ENCODE results near the gene SPOCK2.
"Not testable (repeated sequence)": the region's sequence is repeated elsewhere in the genome, so short reads cannot be mapped to it uniquely, and the experiment has no call there.

SPOCK2 gene

DNA sequence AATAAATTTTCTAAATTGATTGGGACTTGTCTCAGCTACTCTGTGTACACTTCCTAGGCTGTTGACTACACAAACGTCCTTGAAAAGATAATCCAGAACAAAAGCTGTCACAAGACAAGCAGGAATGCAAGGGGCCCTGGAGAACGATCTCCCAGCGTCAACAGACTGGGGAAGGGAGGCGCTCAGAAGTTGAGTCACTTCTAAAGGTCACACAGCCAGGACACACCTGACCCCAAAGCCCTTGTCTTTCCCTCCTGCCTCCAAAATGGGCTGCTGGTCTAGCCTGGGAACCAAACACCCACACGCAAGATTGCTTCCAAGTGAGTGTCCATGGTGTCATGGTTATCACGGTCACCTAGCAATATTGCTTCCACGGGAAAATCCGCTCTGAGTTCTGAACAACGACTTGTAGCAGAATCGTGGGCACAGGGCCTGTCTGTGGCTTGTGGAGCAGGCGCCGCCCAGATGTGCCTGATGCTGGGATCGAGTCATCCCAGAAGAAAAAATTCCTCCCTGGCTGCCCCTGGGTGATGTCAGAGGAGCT lies 49.8 kb downstream of the SPOCK2 start:
- TF ChIP-seq, protein P1, sequence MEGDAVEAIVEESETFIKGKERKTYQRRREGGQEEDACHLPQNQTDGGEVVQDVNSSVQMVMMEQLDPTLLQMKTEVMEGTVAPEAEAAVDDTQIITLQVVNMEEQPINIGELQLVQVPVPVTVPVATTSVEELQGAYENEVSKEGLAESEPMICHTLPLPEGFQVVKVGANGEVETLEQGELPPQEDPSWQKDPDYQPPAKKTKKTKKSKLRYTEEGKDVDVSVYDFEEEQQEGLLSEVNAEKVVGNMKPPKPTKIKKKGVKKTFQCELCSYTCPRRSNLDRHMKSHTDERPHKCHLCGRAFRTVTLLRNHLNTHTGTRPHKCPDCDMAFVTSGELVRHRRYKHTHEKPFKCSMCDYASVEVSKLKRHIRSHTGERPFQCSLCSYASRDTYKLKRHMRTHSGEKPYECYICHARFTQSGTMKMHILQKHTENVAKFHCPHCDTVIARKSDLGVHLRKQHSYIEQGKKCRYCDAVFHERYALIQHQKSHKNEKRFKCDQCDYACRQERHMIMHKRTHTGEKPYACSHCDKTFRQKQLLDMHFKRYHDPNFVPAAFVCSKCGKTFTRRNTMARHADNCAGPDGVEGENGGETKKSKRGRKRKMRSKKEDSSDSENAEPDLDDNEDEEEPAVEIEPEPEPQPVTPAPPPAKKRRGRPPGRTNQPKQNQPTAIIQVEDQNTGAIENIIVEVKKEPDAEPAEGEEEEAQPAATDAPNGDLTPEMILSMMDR (conservative IDR thresholded peaks at IDR 0.05): no peak
- no peak for TF ChIP-seq ZFX (IDR thresholded peaks at IDR 0.05)
- H3K27ac ChIP-seq: no peak overlapping the region

DNA sequence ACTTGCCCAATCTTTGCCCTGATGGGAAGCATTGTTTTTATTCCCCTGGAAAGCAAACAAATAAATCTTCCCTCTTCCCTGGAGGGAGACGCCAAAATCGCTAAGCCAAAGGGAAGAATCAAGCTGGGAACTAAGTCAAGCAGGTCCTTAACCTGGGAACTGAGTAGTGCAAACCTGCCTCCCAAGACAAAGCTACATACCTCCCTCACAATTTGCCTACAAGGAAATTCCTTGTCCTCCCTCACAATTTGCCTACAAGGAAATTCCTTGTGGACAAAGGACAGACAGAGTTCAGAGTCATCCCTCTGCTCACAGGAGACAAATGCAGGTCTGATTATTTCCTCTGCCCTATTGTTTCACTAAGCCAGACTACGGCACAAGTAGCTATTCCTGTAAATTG lies 50.5 kb downstream of the SPOCK2 start:
- H3K27ac ChIP-seq: no peak overlapping the region
- TF ChIP-seq, protein P1 (conservative IDR thresholded peaks at IDR 0.05): no peak
- no peak for TF ChIP-seq ZFX (IDR thresholded peaks at IDR 0.05)

DNA sequence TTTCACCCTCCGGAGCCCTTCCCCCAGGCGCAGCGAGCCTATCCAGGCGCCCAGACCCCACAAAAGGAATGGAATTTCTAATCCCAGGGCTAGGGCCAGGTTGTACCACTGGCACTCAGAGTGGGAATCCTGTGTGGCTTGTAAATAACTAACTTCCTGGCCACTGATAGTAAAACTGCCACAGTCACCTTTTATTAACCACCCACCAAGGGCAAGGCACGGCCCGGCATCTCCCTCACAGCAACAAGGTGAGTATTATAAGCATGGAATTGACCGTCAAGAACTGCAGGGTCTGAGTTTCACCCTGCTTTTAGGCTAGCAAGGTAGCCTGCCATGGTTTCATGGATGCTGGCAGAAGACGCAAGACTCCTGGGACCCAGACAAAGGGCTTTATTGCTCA lies 51.1 kb downstream of the SPOCK2 start:
- H3K27ac ChIP-seq: no peak overlapping the region
- TF ChIP-seq ZFX (IDR thresholded peaks at IDR 0.05): no peak
- TF ChIP-seq, protein P1 (conservative IDR thresholded peaks at IDR 0.05): no peak

DNA sequence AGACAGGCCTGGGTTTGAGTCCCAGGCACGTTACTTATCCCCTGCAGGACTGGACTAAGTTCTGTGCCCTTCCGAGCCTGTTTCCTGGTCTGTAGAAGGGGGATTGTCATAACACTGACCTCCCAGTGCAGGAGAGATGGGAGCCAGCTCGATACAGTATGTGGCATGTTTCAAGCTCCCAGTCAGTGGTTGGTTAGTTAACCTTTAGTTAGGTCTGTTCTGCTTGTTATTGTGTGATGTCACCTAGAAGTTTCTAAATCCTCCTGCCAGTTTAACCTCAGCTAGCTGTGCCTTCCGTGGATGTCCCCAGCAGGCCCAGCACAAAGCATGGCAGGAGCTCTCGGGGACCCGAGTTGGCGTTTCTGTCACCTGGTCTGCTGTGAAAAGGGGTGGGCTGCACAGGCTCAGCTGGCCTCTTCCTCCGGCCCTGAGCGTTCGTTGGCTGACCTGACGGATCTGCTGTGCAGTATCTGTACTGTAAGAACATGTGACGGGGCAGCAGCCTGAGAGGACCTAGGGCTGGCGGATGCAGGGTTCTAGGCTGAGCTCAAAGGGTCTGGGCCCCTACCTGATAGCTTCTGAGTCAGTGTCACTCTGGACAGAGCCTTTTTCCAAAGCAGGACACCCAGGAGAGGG lies 53.0 kb downstream of the SPOCK2 start:
- TF ChIP-seq, protein P1 (conservative IDR thresholded peaks at IDR 0.05): no peak
- TF ChIP-seq ZFX (IDR thresholded peaks at IDR 0.05): no peak
- H3K27ac ChIP-seq: no peak overlapping the region

DNA sequence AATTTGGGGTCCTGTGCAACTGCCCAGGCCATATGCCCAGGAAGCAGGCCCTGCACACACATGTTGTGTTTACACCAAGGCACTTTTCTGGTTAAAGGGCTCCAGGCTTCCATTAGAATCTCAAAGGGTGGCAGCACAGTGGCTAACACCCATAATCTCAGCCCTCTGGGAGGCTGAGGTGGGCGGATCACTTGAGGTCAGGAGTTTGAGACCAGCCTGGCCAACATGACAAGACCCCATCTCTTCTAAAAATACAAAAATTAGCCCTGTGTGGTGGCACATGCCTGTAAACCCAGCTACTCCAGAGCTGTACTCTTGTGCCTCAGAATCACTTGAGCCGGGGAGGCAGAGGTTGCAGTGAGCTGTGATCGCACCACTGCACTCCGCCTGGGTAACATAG lies 53.6 kb downstream of the SPOCK2 start:
- TF ChIP-seq, protein P1 (conservative IDR thresholded peaks at IDR 0.05): no peak
- no peak for TF ChIP-seq ZFX (IDR thresholded peaks at IDR 0.05)
- H3K27ac ChIP-seq: no peak overlapping the region

DNA sequence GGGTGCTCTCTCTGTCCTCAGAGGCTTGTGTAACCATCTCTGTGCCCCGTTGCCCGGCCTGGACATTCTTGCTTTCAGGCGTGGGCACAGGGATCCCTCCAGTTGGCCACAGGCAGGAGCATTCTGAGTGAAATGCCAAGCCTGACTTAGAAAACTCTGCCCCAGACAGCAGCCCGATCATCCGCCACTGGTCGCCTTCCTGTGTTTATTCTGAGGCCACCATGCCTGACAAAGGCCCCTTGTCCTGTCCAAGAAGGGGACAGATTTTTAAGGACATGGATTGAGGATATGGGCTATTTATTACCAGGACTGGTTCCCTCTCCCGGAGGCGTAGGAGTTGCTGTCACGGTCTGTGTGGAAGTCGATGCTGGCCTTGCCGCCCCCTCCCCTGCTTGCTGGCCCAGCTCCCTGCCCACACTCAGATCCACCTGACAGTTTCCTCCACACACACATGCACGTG lies 54.3 kb downstream of the SPOCK2 start:
- no peak for TF ChIP-seq ZFX (IDR thresholded peaks at IDR 0.05)
- TF ChIP-seq, protein P1 (conservative IDR thresholded peaks at IDR 0.05): no peak
- no peak overlapping the region for H3K27ac ChIP-seq

DNA sequence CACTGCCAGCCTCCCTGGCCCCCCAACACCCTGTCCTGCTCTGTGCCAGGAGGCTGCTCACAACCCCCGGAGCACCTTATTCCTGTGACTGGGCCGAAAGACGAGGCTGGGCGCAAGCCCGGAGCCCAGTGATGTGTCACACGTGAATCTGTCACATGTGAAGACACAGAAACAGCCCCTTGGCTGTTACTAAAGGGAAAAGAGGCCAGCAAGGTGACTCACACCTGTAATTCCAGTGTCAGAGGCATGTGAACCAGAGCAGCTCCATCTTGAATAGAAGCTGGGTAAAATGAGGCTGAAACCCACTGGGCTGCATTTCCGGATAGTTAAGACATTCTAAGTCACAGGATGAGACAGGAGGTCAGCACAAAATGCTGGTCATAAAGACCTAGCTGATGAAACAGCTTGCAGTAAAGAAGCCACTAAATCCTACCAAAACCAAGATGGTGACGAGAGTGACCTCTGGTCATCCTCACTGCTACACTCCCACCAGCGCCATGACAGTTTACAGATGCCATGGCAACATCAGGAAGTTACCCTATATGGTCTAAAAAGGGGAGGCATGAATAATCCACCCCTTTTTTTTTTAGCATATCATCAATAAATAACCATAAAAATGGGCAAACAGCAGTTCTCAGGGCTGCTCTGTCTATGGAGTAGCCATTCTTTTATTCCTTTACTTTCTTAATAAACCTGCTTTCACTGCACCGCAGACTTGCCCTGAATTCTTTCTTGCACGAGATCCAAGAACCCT lies 55.8 kb downstream of the SPOCK2 start:
- H3K27ac ChIP-seq: not testable (repeated sequence)
